Transverse colon (tissue), 4 donors: ENCODE measurements around the gene HS3ST4.

Experiments
- CTCF ChIP-seq, 5 experiments: fragments of 200-600 bp in 3 of 5; fragments of 450-650 bp in 2 of 5; sonication (generic) in 3 of 5; IDR thresholded peaks; 1 replicate in 2 of 5; 2 replicates in 3 of 5; pipeline ENCODE4 v1.5.1; 2016 to 2017; ENCODE audit warnings: antibody characterized with exemption in 5 of 5, inconsistent platforms in 3 of 5, mild to moderate bottlenecking in 2 of 5, moderate library complexity in 1 of 5
- EP300 ChIP-seq: sonication (generic); formaldehyde crosslinking; IDR thresholded peaks from one replicate; pipeline ENCODE4 v1.6.1; 2017; ENCODE audit warnings: antibody characterized with exemption, low read depth
- POLR2A ChIP-seq: fragments of 450-650 bp; IDR thresholded peaks from one replicate; pipeline ENCODE4 v1.6.1; 2016; ENCODE audit warnings: antibody characterized with exemption, mild to moderate bottlenecking, moderate library complexity
- POLR2AphosphoS5 ChIP-seq, 3 donors: sonication (generic); formaldehyde crosslinking; IDR thresholded peaks; one replicate each; pipeline ENCODE4 v1.6.1; 2016; ENCODE audit warnings: antibody characterized with exemption in 3 of 3

GRCh38 chr16:25726430-25727098 is 34.8 kb downstream of the HS3ST4 start:
- TF ChIP-seq POLR2A (no peak), CTCF (IDR thresholded peaks at IDR 0.05) (no peak), EP300 (no peak), POLR2AphosphoS5 (IDR thresholded peaks at IDR 0.05) (no peak)
